Neutrophil (primary cell): ENCODE results near the gene EPHA2.

Source experiments
- H3K27ac ChIP-seq: fragments of 200-600 bp; sonication (generic); 2 replicates; pipeline ENCODE4 v1.5.1; 2016; ENCODE audit warnings: mild to moderate bottlenecking, moderate library complexity
- H3K27me3 ChIP-seq: fragments of 200-600 bp; sonication (generic); 2 replicates; pipeline ENCODE4 v1.6.0; 2016; ENCODE audit warnings: mild to moderate bottlenecking
- H3K36me3 ChIP-seq: fragments of 200-600 bp; sonication (generic); 2 replicates; pipeline ENCODE4 v1.5.1; 2017
- H3K4me1 ChIP-seq, 2 experiments: fragments of 200-600 bp in 1 of 2; sonication (generic) in 1 of 2; 1 replicate in 1 of 2; 2 replicates in 1 of 2; pipeline versions ENCODE4 v1.5.1 to v1.6.1; 2013 to 2016; ENCODE audit warnings: low read depth in 1 of 2, low read length in 1 of 2, mild to moderate bottlenecking in 1 of 2, moderate library complexity in 1 of 2; ENCODE audit not compliant: control insufficient read depth in 1 of 2, insufficient read depth in 1 of 2
- H3K4me3 ChIP-seq, 2 experiments: fragments of 200-600 bp in 1 of 2; sonication (generic) in 1 of 2; 1 replicate in 1 of 2; 2 replicates in 1 of 2; pipeline ENCODE4 v1.5.1; 2013 to 2016; ENCODE audit warnings: low read depth in 1 of 2, low read length in 1 of 2, mild to moderate bottlenecking in 1 of 2, moderate library complexity in 1 of 2
- H3K9me3 ChIP-seq: fragments of 200-600 bp; sonication (generic); 2 replicates; pipeline ENCODE4 v1.5.1; 2016
- CTCF ChIP-seq: fragments of 200-600 bp; sonication (generic); IDR thresholded peaks from 2 replicates; pipeline ENCODE4 v1.5.1; 2016; ENCODE audit warnings: antibody characterized with exemption

The EPHA2 gene

GRCh38 chr1:16092923-16093511 lies 62.9 kb downstream of the EPHA2 start:
- H3K36me3 ChIP-seq = no peaks in the 10 kb centered on the region
- no peaks in the 10 kb centered on the region for H3K9me3 ChIP-seq
- H3K27ac ChIP-seq = no peak overlapping the region
- TF ChIP-seq CTCF = no peak
- no peak overlapping the region for H3K4me3 ChIP-seq
- H3K4me1 ChIP-seq = no peaks in the 10 kb centered on the region
- H3K27me3 ChIP-seq = peaks cover 17% of the 10 kb centered on the region

- Histone ChIP-seq H3K4me3 (no peak overlapping the region), H3K27me3 (peaks cover 17% of the 10 kb centered on the region), H3K27ac (no peak overlapping the region), H3K9me3 (no peaks in the 10 kb centered on the region), H3K4me1 (no peaks in the 10 kb centered on the region), H3K36me3 (no peaks in the 10 kb centered on the region)
- no peak for TF ChIP-seq CTCF
These were observed 63.6 kb downstream of the EPHA2 start for GRCh38 chr1:16092097-16092922.

- TF ChIP-seq CTCF = no peak
- Histone ChIP-seq H3K4me1 (no peaks in the 10 kb centered on the region), H3K4me3 (no peak overlapping the region), H3K9me3 (no peaks in the 10 kb centered on the region), H3K27ac (no peak overlapping the region), H3K36me3 (no peaks in the 10 kb centered on the region), H3K27me3 (peaks cover 12% of the 10 kb centered on the region)
These were observed 64.6 kb downstream of the EPHA2 start for GRCh38 chr1:16091296-16091695.

GRCh38 chr1:16090076-16090826 lies 65.6 kb downstream of the EPHA2 start:
- H3K27me3 ChIP-seq = peaks cover 1% of the 10 kb centered on the region
- H3K4me3 ChIP-seq = no peak overlapping the region
- H3K36me3 ChIP-seq = no peaks in the 10 kb centered on the region
- no peaks in the 10 kb centered on the region for H3K4me1 ChIP-seq
- H3K27ac ChIP-seq = no peak overlapping the region
- TF ChIP-seq CTCF = no peak
- H3K9me3 ChIP-seq = no peaks in the 10 kb centered on the region

GRCh38 chr1:16088996-16089395 lies 66.9 kb downstream of the EPHA2 start:
- no peak overlapping the region for H3K27ac ChIP-seq
- H3K36me3 ChIP-seq = no peaks in the 10 kb centered on the region
- no peak for TF ChIP-seq CTCF
- H3K27me3 ChIP-seq = no peaks in the 10 kb centered on the region
- no peak overlapping the region for H3K4me3 ChIP-seq
- H3K9me3 ChIP-seq = no peaks in the 10 kb centered on the region
- H3K4me1 ChIP-seq = no peaks in the 10 kb centered on the region
